OCI-LY3 (cell line): Measurements from ENCODE around the gene THRAP3.

Source experiments
- CTCF ChIP-seq: fragments of 200-600, 300-600 bp; sonication (generic); IDR thresholded peaks from 2 replicates; pipeline ENCODE4 v1.5.1; 2014; ENCODE audit warnings: antibody characterized with exemption, low read length, low read depth
- EZH2phosphoT487 ChIP-seq: fragments of 200-600 bp; shearing (Covaris generic); IDR thresholded peaks from 2 replicates; pipeline ENCODE4 v1.6.1; 2018; ENCODE audit warnings: antibody characterized with exemption, mixed run types, low read depth

- TF ChIP-seq CTCF (no peak), EZH2phosphoT487 (no peak)
Measured at GRCh38 chr1:36351227-36351977, 127.2 kb downstream of the THRAP3 start.
